GM12891 (cell line): Measurements from ENCODE around the gene WRNIP1.

Experiments
- POLR2A ChIP-seq: IDR thresholded peaks from 2 replicates; pipeline ENCODE4 v1.6.1; 2011; ENCODE audit warnings: low read depth, low read length, control low read depth
- POLR2AphosphoS5 ChIP-seq: IDR thresholded peaks from 2 replicates; pipeline ENCODE4 v1.6.1; 2011; ENCODE audit warnings: low read depth, low read length, control low read depth
- SPI1 ChIP-seq: IDR thresholded peaks from 2 replicates; pipeline ENCODE4 v1.6.1; 2011; ENCODE audit warnings: low read depth, low read length, control low read depth
- TAF1 ChIP-seq: IDR thresholded peaks from 2 replicates; pipeline ENCODE4 v1.6.1; 2011; ENCODE audit warnings: low read depth, low read length, control low read depth

DNA sequence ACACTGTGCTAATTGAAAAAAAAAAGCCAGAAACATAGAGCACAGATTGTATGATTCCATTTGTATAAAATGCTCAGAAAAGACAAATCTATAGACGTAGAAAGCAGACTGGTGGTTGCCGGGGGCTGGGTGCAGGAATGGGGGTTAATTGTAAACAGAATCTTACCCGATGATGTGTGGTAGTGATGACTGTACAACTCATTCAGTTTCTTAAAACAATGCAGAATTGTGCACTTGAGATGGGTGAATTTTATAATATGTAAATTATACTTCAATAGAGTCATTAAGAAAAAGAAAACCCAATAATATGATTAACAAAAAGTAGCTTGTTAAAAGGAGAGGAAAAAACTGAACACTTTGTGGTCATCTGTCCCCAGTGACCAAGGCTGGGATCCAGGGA lies 10.8 kb upstream of the WRNIP1 start:
- TF ChIP-seq TAF1 = no peak
- TF ChIP-seq POLR2A = no peak
- TF ChIP-seq POLR2AphosphoS5 = no peak
- TF ChIP-seq SPI1 = no peak
